NCI-H2196 (cell line): ENCODE data around the gene ATG9A.
"Not testable (repeated sequence)": the region's sequence is repeated elsewhere in the genome, so short reads cannot be mapped to it uniquely, and the experiment has no call there.

ENCODE experiments used
- DNase-seq: peaks from one replicate; lab custom pipeline; 2025; ENCODE audit not compliant: unreplicated experiment; lab: John Stamatoyannopoulos, UW

ATG9A gene

DNA sequence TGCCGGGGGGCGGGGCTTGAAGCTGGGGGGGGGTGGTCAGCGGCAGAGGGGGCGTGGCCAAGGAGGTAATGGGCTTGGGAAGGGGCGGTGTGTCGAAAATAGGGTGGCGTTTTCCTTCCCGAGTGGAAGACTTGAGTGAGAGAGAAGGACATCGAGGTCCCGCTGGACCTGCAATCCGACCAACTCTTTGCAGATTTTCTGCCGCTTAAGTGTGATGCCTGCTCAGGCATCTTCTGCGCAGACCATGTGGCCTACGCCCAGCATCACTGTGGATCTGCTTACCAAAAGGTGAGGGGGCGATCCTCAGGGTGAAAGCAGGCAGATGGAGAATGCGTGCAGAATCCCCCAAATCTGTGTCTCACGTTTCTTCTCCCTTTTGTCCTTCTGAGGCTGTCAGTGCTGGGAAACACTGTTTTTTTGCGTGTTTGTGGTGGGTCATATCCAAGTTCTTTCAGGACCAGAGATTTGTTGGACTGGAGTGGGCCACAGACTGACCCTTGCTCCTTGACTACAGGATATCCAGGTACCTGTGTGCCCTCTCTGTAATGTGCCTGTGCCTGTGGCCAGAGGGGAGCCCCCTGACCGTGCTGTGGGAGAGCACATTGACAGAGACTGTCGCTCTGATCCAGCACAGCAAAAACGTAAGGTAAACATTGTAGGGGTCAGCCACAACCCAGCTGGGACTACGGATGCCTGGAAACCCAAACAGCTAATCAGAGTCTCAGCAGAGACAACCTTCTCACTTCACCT lies 22.1 kb downstream of the ATG9A start:
- DNase-seq: no peak

DNA sequence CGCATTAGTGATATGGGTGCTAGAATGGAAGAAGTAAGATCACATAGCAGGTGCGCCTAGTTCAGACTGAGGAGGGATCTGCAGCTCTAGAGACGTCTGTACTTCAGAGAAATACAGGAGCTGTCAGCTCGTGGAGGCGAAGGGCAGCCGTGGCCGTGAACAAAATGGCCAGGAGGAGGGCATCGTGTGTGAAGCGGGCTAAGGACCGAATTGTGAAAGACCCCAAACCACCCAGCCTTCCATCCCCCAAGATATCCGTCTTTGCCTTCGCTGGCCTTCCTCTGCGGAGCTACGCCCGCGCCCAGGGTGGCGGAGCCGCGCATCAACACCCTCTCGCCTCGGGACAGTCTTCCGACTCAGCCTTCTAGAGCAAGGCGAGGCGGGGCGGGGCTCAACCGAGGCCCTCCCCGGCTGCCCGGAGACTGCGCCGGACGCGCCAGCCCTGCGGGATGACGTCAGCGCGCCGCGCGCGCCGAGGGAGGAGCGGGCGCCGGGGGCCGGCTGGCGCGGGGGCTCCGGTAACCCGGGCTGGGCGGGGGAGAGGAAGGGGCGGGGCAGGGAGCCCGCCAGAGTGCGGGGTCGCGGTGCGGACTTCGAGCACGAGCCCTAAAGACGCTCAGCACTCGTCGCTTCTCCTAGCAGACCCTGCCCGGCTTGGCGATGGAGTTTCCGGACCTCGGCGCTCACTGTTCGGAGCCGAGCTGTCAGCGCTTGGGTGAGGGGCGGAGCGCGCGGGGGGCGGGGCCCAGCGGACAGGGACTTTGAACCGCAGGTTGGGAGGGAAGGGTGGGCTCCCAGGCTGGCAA lies 22.9 kb downstream of the ATG9A start, which contains the start of gene ZFAND2B:
ZFAND2B (plus strand) TSS at position 455 of the 806 bp plus-strand sequence; CDS start at position 661, 206 bp downstream.
- DNase-seq: peak; percentile 94

DNA sequence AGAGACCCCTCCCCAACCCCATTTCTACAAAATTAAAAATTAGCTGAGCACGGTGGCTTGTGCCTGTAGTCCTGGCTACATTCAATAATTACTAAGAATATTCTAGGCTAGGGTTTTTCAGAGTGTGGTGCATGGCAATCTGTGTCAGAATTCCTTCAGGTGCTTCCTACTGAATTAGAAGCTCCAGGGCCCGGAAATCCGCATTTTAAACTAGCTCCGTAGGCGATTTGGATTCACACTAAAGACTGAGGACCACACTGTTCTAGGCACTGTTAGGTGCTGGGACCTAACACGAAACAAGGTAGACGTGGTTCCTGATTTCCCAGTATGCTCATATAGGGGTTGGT lies 23.5 kb downstream of the ATG9A start:
- DNase-seq: no peak

DNA sequence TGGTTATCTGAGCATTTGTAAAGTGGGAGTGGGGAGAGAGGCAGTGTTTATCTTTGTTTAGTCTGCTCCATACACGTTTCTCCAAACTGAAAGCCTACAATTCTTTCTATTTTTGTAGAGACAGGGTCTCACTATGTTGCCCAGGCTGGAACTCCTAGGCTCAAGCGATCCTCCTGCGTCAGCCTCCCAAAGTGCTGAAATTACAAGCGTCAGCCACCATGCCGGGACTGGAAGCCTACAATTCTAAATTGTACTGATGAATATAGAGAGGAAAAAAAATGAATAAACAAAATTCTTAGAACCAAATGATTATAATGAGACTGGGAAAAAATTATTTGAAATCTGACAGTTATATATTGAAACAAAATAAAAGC lies 24.3 kb downstream of the ATG9A start:
- no peak for DNase-seq

DNA sequence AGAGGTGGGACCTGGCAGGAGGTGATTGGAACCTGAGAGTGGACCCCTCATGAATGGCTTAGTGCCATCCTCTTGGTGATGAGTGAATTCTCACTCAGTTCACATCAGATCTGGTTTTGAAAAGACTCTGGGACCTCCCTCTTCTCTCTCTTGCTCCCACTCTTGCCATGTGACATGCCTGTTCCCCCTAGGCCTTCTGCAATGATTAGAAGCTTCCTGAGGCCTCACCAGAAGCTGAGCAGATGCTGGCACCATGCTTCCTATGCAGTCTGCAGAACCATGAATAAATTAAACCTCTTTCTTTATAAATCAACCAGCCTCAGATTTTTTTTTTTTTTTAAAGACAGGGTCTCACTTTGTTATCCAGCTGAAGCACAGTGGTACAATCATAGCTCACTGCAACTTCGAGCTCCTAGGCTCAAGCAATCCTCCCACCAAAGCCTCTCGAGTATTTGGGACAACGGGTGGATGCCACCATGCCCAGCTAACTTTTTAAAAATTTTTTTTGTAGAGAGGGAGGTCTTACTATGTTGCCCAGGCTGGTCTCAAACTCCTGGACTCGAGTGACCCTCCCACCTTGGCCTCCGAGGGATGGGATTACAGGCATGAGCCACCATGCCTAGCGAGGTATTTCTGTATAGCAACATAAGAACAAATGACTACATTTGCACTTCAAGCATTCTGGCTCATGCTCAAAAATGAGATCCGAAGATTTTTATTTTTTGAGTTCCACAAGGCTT lies 24.8 kb downstream of the ATG9A start:
- no peak for DNase-seq

DNA sequence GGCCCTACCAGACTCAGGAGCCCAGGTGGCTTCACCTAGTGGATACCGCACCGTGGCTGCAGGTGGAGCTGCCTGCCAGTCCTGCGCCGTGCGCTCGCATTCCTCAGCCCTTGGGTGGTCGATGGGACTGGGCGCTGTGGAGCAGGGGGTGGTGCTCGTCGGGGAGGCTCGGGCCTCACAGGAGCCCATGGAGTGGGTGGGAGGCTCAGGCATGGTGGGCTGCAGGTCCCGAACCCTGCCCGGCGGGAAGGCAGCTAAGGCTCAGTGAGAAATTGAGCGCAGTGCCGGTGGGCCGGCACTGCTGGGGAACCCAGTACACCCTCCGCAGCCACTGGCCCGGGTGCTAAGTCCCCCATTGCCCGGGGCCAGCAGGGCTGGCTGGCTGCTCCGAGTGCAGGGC lies 28.1 kb downstream of the ATG9A start:
- not testable (repeated sequence) for DNase-seq

DNA sequence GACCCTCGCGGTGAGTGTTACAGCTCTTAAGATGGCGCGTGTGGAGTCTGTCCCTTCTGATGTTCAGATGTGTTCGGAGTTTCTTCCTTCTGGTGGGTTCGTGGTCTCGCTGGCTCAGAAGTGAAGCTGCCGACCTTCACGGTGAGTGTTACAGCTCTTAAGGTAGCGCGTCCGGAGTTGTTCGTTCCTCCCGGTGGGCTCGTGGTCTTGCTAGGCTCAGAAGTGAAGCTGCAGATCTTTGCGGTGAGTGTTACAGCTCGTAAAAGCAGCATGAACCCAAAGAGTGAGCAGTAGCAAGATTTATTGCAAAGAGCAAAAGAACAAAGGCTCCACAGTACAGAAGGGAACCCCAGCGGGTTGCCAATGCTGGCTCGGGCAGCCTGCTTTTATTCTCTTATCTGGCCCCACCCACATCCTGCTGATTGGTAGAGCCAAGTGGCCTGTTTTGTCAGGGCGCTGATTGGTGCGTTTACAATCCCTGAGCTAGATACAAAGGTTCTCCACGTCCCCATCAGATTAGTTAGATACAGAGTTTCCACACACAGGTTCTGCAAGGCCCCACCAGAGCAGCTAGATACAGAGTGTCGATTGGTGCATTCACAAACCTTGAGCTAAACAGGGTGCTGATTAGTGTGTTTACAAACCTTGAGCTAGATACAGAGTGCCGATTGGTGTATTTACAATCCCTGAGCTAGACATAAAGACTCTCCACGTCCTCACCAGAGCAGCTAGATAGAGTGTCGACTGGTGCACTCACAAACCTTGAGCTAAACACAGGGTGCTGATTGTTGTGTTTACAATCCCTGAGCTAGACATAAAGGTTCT lies 28.7 kb downstream of the ATG9A start:
- not testable (repeated sequence) for DNase-seq

DNA sequence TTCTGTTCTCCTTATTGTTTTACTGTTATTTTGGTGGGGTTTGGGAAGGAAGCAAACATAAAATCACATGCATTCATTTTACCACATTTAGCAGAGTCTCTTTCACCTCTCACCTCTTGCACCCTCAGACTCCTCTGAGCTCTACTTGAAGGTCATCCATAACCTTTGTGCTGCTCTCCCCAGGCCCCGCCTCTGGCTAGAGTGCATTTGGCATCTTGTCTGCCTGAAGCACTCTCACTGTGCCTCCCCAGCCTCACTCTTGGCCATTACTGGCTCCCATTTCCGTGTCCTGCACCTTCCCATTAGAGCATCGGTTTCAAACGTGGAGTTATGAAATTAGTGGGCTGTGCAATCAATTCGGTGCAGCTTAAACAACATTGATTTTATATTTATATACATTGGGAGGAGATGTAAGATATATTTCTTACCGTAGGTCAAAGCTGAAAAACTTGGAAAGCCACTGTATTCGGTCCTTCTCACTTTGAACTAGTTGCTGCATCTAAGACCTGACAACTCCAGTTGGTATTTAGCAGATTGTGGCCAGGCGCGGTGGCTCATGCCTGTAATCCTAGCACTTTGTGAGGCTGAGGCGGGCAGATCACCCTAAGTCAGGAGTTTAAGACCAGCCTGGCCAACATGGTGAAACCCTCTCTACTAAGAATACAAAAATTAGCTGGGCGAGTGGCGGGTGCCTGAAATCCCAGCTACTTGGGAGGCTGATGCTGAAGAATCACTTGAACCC lies 29.8 kb downstream of the ATG9A start:
- DNase-seq: no peak

DNA sequence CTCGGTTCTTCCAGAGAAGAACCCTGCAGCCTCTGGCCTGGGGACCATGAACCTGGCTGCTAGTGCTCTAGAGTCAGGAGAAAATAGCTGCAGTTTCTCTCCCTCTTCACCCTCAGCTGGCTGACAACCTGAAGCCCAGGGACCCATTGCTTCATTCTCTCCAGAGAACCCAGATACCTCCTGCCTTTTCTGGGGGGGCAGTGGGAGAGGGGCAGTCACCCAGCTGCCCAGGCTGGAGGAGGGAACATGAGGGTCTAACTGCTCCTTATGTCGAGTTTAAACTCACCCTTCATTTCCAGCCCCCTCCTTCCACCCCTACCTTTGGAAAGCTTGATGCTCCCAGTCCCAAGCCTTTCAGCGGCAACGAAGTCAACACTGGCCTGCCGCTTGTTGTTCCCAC lies 30.5 kb downstream of the ATG9A start:
- no peak for DNase-seq

DNA sequence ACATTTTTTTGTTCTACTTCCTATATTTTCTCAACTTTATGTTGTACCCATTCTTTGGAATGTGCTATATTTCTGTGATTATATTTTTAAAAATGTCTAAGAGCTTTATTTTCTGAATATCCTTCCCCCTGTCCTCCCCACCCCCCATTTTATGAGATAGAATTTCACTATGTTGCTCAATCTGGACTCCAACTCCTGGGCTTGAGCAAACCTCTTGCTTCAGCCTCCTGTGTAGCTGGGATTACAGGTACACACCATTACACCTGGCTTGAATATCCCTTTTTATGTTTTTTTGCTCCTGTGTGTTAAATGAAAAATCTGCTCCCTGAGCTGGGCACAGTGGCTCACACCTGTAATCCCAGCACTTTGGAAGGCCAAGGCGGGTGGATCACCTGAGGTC lies 32.0 kb downstream of the ATG9A start:
- no peak for DNase-seq

DNA sequence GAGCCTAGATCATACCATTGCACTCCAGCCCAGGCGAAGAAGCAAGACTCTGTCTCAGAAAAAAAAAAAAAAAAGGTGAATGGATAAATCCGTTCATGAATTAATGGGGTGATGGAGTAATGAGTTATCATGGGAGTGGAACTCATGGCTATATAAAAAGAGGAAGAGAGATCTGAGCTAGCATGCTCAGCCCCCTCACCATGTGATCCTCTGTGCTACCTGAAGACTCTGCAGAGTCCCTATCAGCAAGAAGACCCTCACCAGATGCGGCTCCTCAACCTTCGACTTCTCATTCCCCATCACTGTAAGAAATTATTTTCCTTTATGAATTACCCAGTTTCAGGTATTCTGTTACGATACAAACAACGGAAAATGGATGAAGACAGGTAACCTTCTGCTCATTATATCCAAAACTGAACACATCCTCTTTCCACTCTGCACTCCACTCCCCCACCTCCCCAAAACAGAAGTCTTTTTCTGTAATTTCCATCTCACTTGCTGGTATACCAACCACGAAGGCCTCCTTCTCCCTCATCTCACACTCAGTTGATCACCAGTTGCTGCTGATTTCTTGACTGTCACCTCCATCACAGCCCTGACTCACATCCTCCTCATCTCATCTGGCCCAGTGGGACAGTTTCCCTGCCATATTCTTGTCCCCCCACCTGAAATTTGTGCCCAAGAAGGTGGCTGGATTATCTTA lies 42.5 kb downstream of the ATG9A start:
- DNase-seq: no peak

DNA sequence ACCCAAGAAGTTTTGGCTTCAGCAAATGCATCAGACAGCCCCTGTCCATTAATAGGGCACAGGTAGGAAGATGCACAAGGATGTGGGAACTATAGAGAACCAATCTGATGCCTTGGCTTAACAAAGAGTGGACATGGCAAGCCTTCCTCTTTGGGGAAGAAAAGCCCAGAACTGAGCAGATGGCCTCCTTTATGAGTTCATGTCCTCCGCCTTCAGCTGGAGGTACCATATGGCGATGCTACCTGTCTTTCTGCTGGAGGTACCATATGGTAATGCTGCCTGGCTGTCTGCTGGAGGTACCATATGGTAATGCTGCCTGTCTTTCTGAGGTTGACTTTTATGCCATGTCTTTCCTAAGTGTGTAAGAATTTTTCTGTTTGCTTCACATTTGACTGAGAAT lies 45.3 kb downstream of the ATG9A start:
- no peak for DNase-seq

DNA sequence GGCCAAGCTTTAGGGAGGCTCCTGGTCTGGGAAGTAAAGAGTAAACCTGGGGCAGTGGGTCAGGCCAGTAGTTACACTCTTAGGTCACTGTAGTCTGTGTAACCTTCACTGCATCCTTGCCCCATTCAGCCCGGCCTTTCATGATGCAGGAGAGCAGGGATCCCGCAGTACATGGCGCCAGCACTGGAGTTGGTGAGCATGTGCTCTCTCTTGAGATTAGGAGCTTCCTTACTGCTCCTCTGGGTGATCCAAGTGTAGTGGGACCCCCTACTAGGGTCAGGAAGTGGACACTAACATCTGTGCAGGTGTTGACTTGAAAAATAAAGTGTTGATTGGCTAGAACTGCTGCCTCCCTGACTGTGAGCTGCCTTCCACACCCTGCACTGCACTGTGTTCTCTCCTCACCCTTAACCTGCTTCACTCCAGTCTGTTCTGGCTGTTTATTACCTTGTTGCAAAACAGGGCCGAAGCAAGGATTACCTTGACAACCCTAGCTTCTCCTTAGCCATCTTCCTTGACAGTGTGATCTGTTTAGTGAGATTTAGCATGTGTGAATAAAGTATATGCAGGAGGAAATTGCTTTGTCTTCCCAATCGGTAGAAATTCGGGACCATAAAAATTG lies 46.2 kb downstream of the ATG9A start:
- no peak for DNase-seq

DNA sequence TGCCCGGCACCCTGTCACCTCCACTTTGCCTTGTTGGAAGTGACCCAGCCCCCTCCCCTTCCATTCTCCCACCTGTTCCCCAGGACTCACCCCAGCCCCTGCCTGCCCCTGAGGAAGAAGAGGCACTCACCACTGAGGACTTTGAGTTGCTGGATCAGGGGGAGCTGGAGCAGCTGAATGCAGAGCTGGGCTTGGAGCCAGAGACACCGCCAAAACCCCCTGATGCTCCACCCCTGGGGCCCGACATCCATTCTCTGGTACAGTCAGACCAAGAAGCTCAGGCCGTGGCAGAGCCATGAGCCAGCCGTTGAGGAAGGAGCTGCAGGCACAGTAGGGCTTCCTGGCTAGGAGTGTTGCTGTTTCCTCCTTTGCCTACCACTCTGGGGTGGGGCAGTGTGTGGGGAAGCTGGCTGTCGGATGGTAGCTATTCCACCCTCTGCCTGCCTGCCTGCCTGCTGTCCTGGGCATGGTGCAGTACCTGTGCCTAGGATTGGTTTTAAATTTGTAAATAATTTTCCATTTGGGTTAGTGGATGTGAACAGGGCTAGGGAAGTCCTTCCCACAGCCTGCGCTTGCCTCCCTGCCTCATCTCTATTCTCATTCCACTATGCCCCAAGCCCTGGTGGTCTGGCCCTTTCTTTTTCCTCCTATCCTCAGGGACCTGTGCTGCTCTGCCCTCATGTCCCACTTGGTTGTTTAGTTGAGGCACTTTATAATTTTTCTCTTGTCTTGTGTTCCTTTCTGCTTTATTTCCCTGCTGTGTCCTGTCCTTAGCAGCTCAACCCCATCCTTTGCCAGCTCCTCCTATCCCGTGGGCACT lies 46.9 kb downstream of the ATG9A start:
- DNase-seq: no peak

DNA sequence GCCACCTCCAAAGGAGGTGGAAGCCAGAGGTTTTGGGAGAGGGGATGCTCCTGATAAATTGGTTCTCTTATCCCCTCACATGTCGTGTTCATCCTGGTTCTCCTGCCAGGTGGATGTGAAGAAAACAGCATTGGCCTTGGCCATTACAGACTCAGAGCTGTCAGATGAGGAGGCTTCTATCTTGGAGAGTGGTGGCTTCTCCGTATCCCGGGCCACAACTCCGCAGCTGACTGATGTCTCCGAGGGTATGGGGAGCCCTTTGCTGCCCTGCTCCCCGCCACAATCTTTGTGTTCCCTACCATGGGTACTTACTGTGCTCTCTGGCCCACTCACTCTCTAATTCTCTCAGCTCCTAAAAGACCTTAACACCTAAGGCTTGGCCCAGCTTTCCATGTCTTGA lies 47.9 kb downstream of the ATG9A start:
- DNase-seq: no peak

DNA sequence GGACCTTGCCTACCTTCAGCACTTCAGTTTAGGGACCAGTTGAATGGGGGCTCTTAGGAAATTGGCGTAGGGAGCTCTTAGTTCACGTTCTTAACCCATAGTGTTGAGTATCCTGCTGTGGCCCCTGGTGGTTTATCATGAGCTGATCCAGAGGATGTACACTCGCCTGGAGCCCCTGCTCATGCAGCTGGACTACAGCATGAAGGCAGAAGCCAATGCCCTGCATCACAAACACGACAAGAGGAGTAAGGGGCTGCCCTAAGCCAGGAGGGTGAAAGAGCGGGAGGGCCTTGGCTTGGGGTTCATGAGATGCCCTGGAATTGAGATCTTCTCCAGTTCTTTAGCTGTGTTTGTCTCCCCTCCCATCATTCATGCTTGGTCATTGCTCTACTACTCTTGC lies 48.5 kb downstream of the ATG9A start:
- DNase-seq: no peak

DNA sequence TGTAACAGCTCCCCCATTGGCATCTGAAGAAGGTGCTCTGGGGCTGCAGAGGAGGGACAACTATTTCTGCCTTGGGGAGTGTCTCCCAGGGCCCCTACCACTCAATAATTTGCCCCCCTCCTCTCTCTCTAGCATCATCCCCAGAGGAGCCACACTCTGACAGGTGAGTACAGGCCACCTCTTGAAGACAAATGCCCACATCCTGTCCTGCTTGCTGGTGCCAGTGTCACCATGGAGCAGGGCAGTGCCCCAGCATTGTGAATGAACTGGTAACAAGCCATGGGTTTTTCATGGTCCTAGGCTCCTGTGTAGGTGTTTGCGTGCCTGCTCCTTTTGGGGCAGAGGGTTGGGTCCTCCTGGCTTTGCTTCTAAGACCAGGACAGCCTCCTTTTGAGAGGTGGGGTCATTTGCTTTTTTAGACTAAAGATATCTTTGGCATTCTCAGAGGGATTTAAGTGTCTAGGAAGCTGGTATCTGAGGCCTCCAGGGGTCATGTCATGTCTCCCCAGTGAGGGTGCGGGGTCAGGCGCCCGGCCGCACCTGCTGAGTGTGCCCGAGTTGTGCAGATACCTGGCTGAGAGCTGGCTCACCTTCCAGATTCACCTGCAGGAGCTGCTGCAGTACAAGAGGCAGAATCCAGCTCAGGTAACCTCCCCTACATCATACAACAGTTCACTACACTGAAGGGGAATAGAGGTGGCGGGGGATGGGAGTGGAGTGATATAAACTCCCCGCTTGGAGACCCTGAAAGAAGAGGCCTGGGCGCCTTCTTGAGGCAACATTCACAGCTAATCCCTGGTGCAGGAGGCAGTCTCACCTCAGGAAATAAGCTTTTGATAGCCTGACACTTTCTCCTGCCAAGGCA lies 49.6 kb downstream of the ATG9A start:
- DNase-seq: no peak
